H1 (cell line): ENCODE measurements around the gene CCDC12. TPM values are rescaled to one million over a fixed set of nuclear protein-coding genes. Genes with fewer than 3 reads are reported as not detected.

ENCODE experiments used
- CTCF ChIA-PET: fragments of 300-600 bp; sonication (Branson Sonifier 250); formaldehyde crosslinking; loops from one replicate; lab custom pipeline; 2021; ENCODE audit not compliant: partially characterized antibody; lab: Charles Lee
- POLR2A ChIA-PET: fragments of 300-600 bp; sonication (Branson Sonifier 250); formaldehyde crosslinking; loops from one replicate; lab custom pipeline; 2021; ENCODE audit warnings: inconsistent platforms; ENCODE audit not compliant: partially characterized antibody; lab: Charles Lee
- DNase-seq, 2 experiments: peaks; one replicate each; pipeline versions ENCODE4 v3.0.0 to v3.0.0-alpha.2; 2010 to 2022; ENCODE audit warnings: low spot score in 2 of 2, low read depth in 1 of 2, mixed read lengths in 1 of 2
- FAIRE-seq: peaks from 2 replicates; lab custom pipeline; 2011; peaks lifted over from hg19 to GRCh38; lab: Jason Lieb, UNC
- H2AFZ ChIP-seq: 2 replicates; pipeline ENCODE4 v1.8.1; 2012; ENCODE audit warnings: low read length, inconsistent platforms
- H2AK5ac ChIP-seq: 2 replicates; pipeline ENCODE4 v1.6.1; 2013; ENCODE audit warnings: low read depth, low read length
- H2BK120ac ChIP-seq: replicated peaks from 2 replicates; pipeline ENCODE3; 2013; ENCODE audit warnings: low read depth, low read length, inconsistent platforms
- H2BK12ac ChIP-seq: 2 replicates; pipeline ENCODE4 v1.6.1; 2013; ENCODE audit warnings: low read depth, low read length
- H2BK15ac ChIP-seq: 2 replicates; pipeline ENCODE4 v1.6.1; 2013; ENCODE audit warnings: low read length
- H2BK20ac ChIP-seq: 2 replicates; pipeline ENCODE4 v1.6.1; 2013; ENCODE audit warnings: low read length
- H2BK5ac ChIP-seq: 2 replicates; pipeline ENCODE4 v1.6.1; 2013; ENCODE audit warnings: low read depth, low read length
- H3K14ac ChIP-seq: 2 replicates; pipeline ENCODE4 v1.6.1; 2013; ENCODE audit warnings: inconsistent platforms; ENCODE audit not compliant: insufficient read length
- H3K18ac ChIP-seq: 2 replicates; pipeline ENCODE4 v1.6.1; 2013; ENCODE audit warnings: low read length; ENCODE audit errors: extremely low read depth
- H3K23ac ChIP-seq: 2 replicates; pipeline ENCODE4 v1.6.1; 2013; ENCODE audit warnings: inconsistent platforms; ENCODE audit not compliant: insufficient read length
- H3K23me2 ChIP-seq: 2 replicates; pipeline ENCODE4 v1.6.1; 2013; ENCODE audit warnings: low read depth, low read length
- H3K27ac ChIP-seq: 2 replicates; pipeline ENCODE4 v1.6.1; 2011; ENCODE audit warnings: low read depth, low read length, inconsistent platforms
- H3K27me3 ChIP-seq, 4 experiments: replicated peaks in 1 of 4; 1 replicate in 1 of 4; 2 replicates in 3 of 4; pipeline versions ENCODE4 v1.6.1 to v1.8.1; 2011 to 2013; ENCODE audit warnings: low read length in 3 of 4, mild to moderate bottlenecking in 3 of 4, inconsistent platforms in 2 of 4, mixed read lengths in 2 of 4, moderate library complexity in 1 of 4; ENCODE audit not compliant: control insufficient read depth in 3 of 4, insufficient read depth in 3 of 4; ENCODE audit errors: extremely low read depth in 1 of 4
- H3K36me3 ChIP-seq, 4 experiments: 2 replicates each; pipeline versions ENCODE4 v1.6.1 to v1.8.1; 2011 to 2013; ENCODE audit warnings: mild to moderate bottlenecking in 4 of 4, low read length in 3 of 4, moderate library complexity in 2 of 4, control low read depth in 1 of 4, inconsistent platforms in 1 of 4; ENCODE audit not compliant: insufficient read depth in 4 of 4, control insufficient read depth in 2 of 4
- H3K4ac ChIP-seq: replicated peaks from 2 replicates; pipeline ENCODE3; 2013; ENCODE audit warnings: low read length, low read depth, mixed read lengths, inconsistent platforms; ENCODE audit not compliant: insufficient read length
- H3K4me1 ChIP-seq, 4 experiments: replicated peaks in 1 of 4; 1 replicate in 1 of 4; 2 replicates in 3 of 4; pipeline versions ENCODE4 v1.6.1 to v1.8.1; 2011 to 2013; ENCODE audit warnings: low read length in 3 of 4, inconsistent platforms in 2 of 4, mixed read lengths in 1 of 4; ENCODE audit not compliant: insufficient read depth in 4 of 4, control insufficient read depth in 3 of 4
- H3K4me2 ChIP-seq, 2 experiments: 2 replicates each; pipeline versions ENCODE4 v1.6.1 to v1.8.1; 2011 to 2013; ENCODE audit warnings: low read depth in 2 of 2, low read length in 2 of 2, control low read depth in 1 of 2, inconsistent platforms in 1 of 2, mild to moderate bottlenecking in 1 of 2; ENCODE audit not compliant: insufficient read depth in 1 of 2
- H3K4me3 ChIP-seq, 4 experiments: fragments of 200-600, 300-600 bp in 1 of 4; sonication (generic), shearing (Covaris generic), sonication (Bioruptor Twin) in 1 of 4; 2 replicates each; pipeline versions ENCODE4 v1.5.1 to v1.8.1; 2011 to 2016; ENCODE audit warnings: low read length in 4 of 4, low read depth in 3 of 4, control low read depth in 2 of 4, inconsistent platforms in 2 of 4, mild to moderate bottlenecking in 2 of 4, mixed read lengths in 1 of 4, moderate library complexity in 1 of 4; ENCODE audit not compliant: insufficient read depth in 2 of 4; ENCODE audit errors: extremely low read depth in 1 of 4
- H3K56ac ChIP-seq: replicated peaks from 2 replicates; pipeline ENCODE3; 2013; ENCODE audit warnings: low read depth, mild to moderate bottlenecking, mixed read lengths, low read length, inconsistent platforms; ENCODE audit not compliant: insufficient read length
- H3K79me1 ChIP-seq: 2 replicates; pipeline ENCODE4 v1.6.1; 2013; ENCODE audit warnings: low read depth, low read length, control low read depth
- H3K79me2 ChIP-seq, 2 experiments: 2 replicates each; pipeline versions ENCODE4 v1.6.1 to v1.8.1; 2012 to 2013; ENCODE audit warnings: low read length in 2 of 2, mild to moderate bottlenecking in 2 of 2, inconsistent platforms in 1 of 2; ENCODE audit not compliant: insufficient read depth in 2 of 2, control insufficient read depth in 1 of 2
- H3K9ac ChIP-seq, 4 experiments: replicated peaks in 1 of 4; 1 replicate in 1 of 4; 2 replicates in 3 of 4; pipeline versions ENCODE4 v1.6.1 to v1.8.1; 2011 to 2013; ENCODE audit warnings: low read depth in 3 of 4, low read length in 3 of 4, control low read depth in 2 of 4, mild to moderate bottlenecking in 2 of 4, moderate library complexity in 2 of 4, inconsistent platforms in 1 of 4; ENCODE audit errors: extremely low read depth in 1 of 4
- H3K9me3 ChIP-seq, 2 experiments: 2 replicates each; pipeline versions ENCODE4 v1.6.1 to v1.8.1; 2012 to 2013; ENCODE audit warnings: mild to moderate bottlenecking in 2 of 2, moderate library complexity in 2 of 2, control low read depth in 1 of 2, inconsistent platforms in 1 of 2, low read depth in 1 of 2, low read length in 1 of 2, mixed read lengths in 1 of 2; ENCODE audit not compliant: insufficient read depth in 2 of 2
- H4K20me1 ChIP-seq, 2 experiments: replicated peaks in 1 of 2; 2 replicates each; pipeline versions ENCODE3 to v1.8.1; 2011 to 2013; ENCODE audit warnings: inconsistent platforms in 2 of 2, low read length in 2 of 2, mild to moderate bottlenecking in 1 of 2; ENCODE audit not compliant: insufficient read depth in 2 of 2, control insufficient read depth in 1 of 2
- H4K5ac ChIP-seq: 2 replicates; pipeline ENCODE4 v1.6.1; 2013; ENCODE audit warnings: low read length, low read depth, mixed read lengths, inconsistent platforms; ENCODE audit not compliant: insufficient read length
- H4K8ac ChIP-seq: 2 replicates; pipeline ENCODE4 v1.8.0; 2013; ENCODE audit warnings: mild to moderate bottlenecking, moderate library complexity, low read length, inconsistent platforms; ENCODE audit not compliant: insufficient read depth; ENCODE audit errors: extremely low read depth
- H4K91ac ChIP-seq: replicated peaks from 2 replicates; pipeline ENCODE3; 2013; ENCODE audit warnings: low read length, mixed read lengths, inconsistent platforms; ENCODE audit not compliant: insufficient read length
- ATF3 ChIP-seq: IDR thresholded peaks from 2 replicates; pipeline ENCODE4 v1.6.1; 2011; ENCODE audit warnings: low read depth, mild to moderate bottlenecking, low read length; ENCODE audit not compliant: insufficient read depth
- BCL11A ChIP-seq, 2 experiments: IDR thresholded peaks; one replicate each; pipeline ENCODE4 v1.6.1; 2011; ENCODE audit warnings: low read depth in 2 of 2, low read length in 2 of 2, mild to moderate bottlenecking in 2 of 2
- EGR1 ChIP-seq: IDR thresholded peaks from 2 replicates; pipeline ENCODE4 v1.6.1; 2011; ENCODE audit warnings: low read depth, low read length, borderline replicate concordance
- GABPA ChIP-seq: IDR thresholded peaks from 2 replicates; pipeline ENCODE4 v1.6.1; 2011; ENCODE audit warnings: mild to moderate bottlenecking, low read length, moderate library complexity, borderline replicate concordance; ENCODE audit not compliant: insufficient read depth
- MAFK ChIP-seq: IDR thresholded peaks from 2 replicates; pipeline ENCODE4 v1.6.1; 2012; ENCODE audit warnings: low read depth, mild to moderate bottlenecking, improper control_type of control experiment, low read length
- SIRT6 ChIP-seq: IDR thresholded peaks from one replicate; pipeline ENCODE4 v1.7.1; 2012; ENCODE audit warnings: low read length, inconsistent platforms
- SP2 ChIP-seq: IDR thresholded peaks from 2 replicates; pipeline ENCODE4 v1.6.1; 2012; ENCODE audit warnings: mild to moderate bottlenecking, low read length, inconsistent platforms
- WGBS, 2 experiments: shearing (Covaris generic) in 1 of 2; methylation state at CpG; one replicate each; pipeline versions ENCODE4 v1.1.6 to v1.1.7; 2013 to 2015; ENCODE audit warnings: low lambda C conversion rate in 2 of 2, mixed read lengths in 2 of 2, inconsistent platforms in 1 of 2, low coverage in 1 of 2, missing lambda C conversion rate in 1 of 2; ENCODE audit not compliant: insufficient replicate concordance in 2 of 2, insufficient coverage in 1 of 2, insufficient read length in 1 of 2; ENCODE audit errors: extremely low coverage in 1 of 2, missing lambda C conversion rate in 1 of 2; 5-methylcytosine and 5-hydroxymethylcytosine counted together
- polyA plus RNA-seq, 7 experiments: library from polyadenylated mRNA; depleted of rRNA in 3 of 7; stranded (reverse) in 5 of 7; unstranded in 2 of 7; fragments of >200 nt in 5 of 7; fragments of 200-250 nt in 2 of 7; gene quantifications; 1 replicate in 5 of 7; 2 replicates in 1 of 7; 4 replicates in 1 of 7; pipeline versions ENCODE4 v1.2.1 to v1.2.3, GENCODE V29; 2011 to 2013; ENCODE audit warnings: missing spikeins in 2 of 7, mixed read lengths in 2 of 7
- total RNA-seq: library from RNA; stranded (reverse); fragmentation: NEBNext Ultra II Directional; extraction: Animal tissue kit (Norgen Biotek cat#: 25700); gene quantifications from 2 replicates; pipeline ENCODE4 v1.2.1, GENCODE V29; 2021

The CCDC12 gene
- total and polyA plus RNA-seq, 2 of the 8 experiments (the other 6 are each of a cell fraction or from before 2014, with no cell fraction given), result 29.5 to 41.3 TPM

GRCh38 chr3:46933261-46933660, 43.3 kb downstream of the CCDC12 start:
- H2AK5ac ChIP-seq, result no peak overlapping the region
- TF ChIP-seq MAFK (no peak), SP2 (no peak), ATF3 (no peak), SIRT6 (no peak), BCL11A (IDR thresholded peaks at IDR 0.05; ENCODE audit: low read depth in 2 of 2, low read length in 2 of 2) (no peak), GABPA (no peak), EGR1 (no peak)
- no peak overlapping the region for H2BK5ac ChIP-seq
- H3K56ac ChIP-seq, result no peak overlapping the region
- ChIA-PET CTCF (interaction anchor here (0.7 to 11.0 kb wide), 10 partner anchors 11 to 81 kb away, joined by 3 to 99 read pairs (median 4); no protein-coding TSS in a partner anchor), POLR2A (interaction anchor here (0.6 to 1.7 kb wide), 2 partner anchors 9 to 49 kb away, joined by 3 to 5 read pairs; no protein-coding TSS in a partner anchor)
- peaks cover 21% of the 10 kb centered on the region for H3K79me1 ChIP-seq
- H4K8ac ChIP-seq, result 0 out of 2 replicates have a peak overlapping the region, but pooled peaks have one; percentile 30
- no peak for DNase-seq
- WGBS, 2 experiments, result 78% methylated on average over 6 of the region's 6 CpGs; no CpG with 5 or more reads in 1 of the 2 experiments
- H3K4me2 ChIP-seq, result no peak overlapping the region
- no peak overlapping the region for H3K18ac ChIP-seq
- H3K79me2 ChIP-seq, result peaks cover 0 to 53% of the 10 kb centered on the region in 2 experiments; a peak in 1 of 4 replicates
- FAIRE-seq, result no peak
- no peak overlapping the region for H3K14ac ChIP-seq
- no peak overlapping the region for H3K4ac ChIP-seq
- H3K27ac ChIP-seq, result no peak overlapping the region
- no peak overlapping the region for H4K5ac ChIP-seq
- no peak overlapping the region for H2BK120ac ChIP-seq
- H3K4me3 ChIP-seq, result no peak overlapping the region
- no peak overlapping the region for H2BK12ac ChIP-seq
- H3K27me3 ChIP-seq, result no peaks in the 10 kb centered on the region
- H2AFZ ChIP-seq, result no peak overlapping the region
- H4K91ac ChIP-seq, result no peak overlapping the region
- peaks cover 4 to 14% (median 10%) of the 10 kb centered on the region in 4 experiments; a peak in 6 of 7 replicates for H3K4me1 ChIP-seq
- peaks cover 0 to 10% (median under 1%) of the 10 kb centered on the region in 4 experiments; a peak in 6 of 8 replicates for H3K36me3 ChIP-seq
- H3K23ac ChIP-seq, result no peak overlapping the region
- H3K23me2 ChIP-seq, result no peaks in the 10 kb centered on the region
- H2BK15ac ChIP-seq, result no peak overlapping the region
- H3K9me3 ChIP-seq, result no peaks in the 10 kb centered on the region
- H2BK20ac ChIP-seq, result no peak overlapping the region
- H4K20me1 ChIP-seq, result peaks cover 14 to 25% of the 10 kb centered on the region in 2 experiments
- no peak overlapping the region for H3K9ac ChIP-seq
